Measurements from ENCODE around the gene CCN6.

CCN6 gene

DNA sequence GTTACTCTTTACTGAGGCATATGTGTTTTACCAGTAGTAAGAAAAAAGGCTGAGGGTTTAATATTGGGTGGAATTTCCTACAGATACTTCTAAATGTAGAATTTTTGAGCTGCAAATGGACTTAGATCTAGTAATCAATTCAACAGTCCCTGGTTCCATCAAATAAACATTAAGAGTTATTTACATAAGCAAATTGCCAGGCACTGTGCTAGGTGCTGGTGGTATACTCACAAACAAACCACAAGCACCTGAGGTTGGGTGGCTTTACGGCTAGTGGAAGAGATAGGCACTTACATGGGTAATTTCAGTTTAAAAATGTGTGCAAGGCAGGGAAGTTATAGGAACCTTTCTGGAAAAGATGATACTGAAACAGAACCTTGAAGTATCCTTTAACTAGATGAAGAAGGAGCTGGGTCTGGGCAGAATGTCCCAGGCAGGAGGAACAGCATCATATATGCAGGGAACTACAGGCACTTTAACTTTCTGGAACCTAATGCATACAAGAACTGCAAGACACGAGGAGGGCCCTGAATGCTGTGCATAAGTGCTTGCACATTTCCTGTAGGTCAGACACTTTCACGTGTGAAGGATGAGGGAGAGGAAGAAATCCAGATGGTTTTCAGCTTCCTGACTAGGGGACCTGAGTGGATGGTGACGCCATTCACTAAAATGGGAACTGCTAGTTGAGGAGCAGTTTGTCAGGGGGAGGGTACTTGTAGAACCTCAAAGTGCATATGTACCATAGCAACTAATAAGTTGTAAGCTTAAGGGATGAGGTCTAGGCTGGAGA lies 4.5 kb downstream of the CCN6 start:
- ChIA-PET POLR2A (no interaction called here), CTCF (interaction anchor here (0.7 to 0.9 kb wide), 2 partner anchors 15 to 475 kb away, joined by 3 read pairs; no protein-coding TSS in a partner anchor)
- no peak for TF ChIP-seq ARNT (IDR thresholded peaks at IDR 0.05)
- no peak for DNase-seq (ENCODE audit: extremely low spot score)

GRCh38 chr6:112061605-112062004 lies 7.7 kb downstream of the CCN6 start:
- ChIA-PET POLR2A (interaction anchor here (0.6 to 0.9 kb wide), 2 partner anchors 13 to 25 kb away, joined by 3 read pairs; no protein-coding TSS in a partner anchor), CTCF (interaction anchor here (0.6 kb wide), 1 partner anchor 979 kb away, joined by 4 read pairs; no protein-coding TSS in a partner anchor)

DNA sequence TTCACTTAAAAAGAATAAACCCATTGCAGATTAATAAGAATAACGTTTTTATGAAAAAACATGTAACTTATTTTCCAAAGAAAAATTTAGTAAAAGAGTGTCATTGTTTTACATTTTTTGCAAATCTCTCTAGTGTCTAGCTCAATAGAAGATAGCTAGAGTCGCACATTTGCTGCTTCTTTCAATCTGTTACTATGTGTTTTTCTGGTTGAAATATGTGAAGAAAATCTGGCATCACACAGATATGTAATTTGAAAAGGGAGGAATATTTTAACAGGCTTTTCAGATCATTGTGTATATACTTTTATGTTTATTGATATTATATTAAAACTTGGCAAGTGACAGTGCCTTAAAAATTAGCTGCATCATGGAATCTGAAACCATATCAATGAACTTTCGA lies 9.1 kb downstream of the CCN6 start:
- no peak for DNase-seq (ENCODE audit: extremely low spot score)
- CTCF ChIA-PET = interaction anchor here (0.6 kb wide), 1 partner anchor 183 kb away, joined by 3 read pairs; no protein-coding TSS in a partner anchor
- POLR2A ChIA-PET = no interaction called here
- no peak for TF ChIP-seq PKNOX1 (IDR thresholded peaks at IDR 0.05)

More at GRCh38 chr6:112061605-112062004, 7.7 kb downstream of the CCN6 start:
- DNase-seq (ENCODE audit: extremely low spot score) = no peak
- no peak for TF ChIP-seq SUZ12 (IDR thresholded peaks at IDR 0.05)
- TF ChIP-seq HDGF (IDR thresholded peaks at IDR 0.05; ENCODE audit: borderline replicate concordance) = no peak
- TF ChIP-seq ZNF384 (IDR thresholded peaks at IDR 0.05) = no peak
- TF ChIP-seq BHLHE40 (IDR thresholded peaks at IDR 0.05; ENCODE audit: borderline replicate concordance) = no peak
- no peak for TF ChIP-seq SP1 (IDR thresholded peaks at IDR 0.05)

DNA sequence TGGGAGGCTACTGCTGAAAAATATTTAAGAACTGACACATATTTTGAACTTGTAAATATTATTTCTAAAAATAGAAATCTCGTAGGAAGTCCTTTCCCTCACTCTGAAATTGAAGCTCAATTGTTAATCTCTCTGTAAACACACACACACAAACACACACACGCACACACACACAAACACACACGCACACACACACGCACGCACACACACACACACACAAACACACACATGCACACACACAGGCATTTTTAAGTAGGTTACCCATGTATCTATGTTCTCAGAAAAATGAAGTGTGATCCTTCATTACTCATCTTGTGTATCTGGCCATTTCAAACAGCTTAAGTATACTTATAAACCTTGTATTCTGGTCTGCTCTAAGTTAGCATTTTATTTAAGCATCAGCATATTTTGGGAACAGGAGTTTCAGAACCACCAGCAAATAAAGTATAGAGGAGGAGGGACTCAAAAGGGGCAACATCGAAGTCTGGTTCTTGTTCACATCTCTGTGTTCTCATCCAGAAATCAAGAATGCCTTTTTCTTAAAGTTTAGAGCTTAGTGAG lies 11.6 kb downstream of the CCN6 start:
- TF ChIP-seq FOXK2 (IDR thresholded peaks at IDR 0.05) = no peak
- no peak for TF ChIP-seq PKNOX1 (IDR thresholded peaks at IDR 0.05)
- TF ChIP-seq NFRKB (IDR thresholded peaks at IDR 0.05) = no peak
- TF ChIP-seq HDGF (IDR thresholded peaks at IDR 0.05; ENCODE audit: borderline replicate concordance) = no peak
- TF ChIP-seq CTBP1 (IDR thresholded peaks at IDR 0.05; ENCODE audit: borderline replicate concordance) = no peak
- no peak for TF ChIP-seq ZNF384 (IDR thresholded peaks at IDR 0.05)
- no peak for TF ChIP-seq ARNT (IDR thresholded peaks at IDR 0.05)
- no peak for TF ChIP-seq LEF1 (IDR thresholded peaks at IDR 0.05; ENCODE audit: borderline replicate concordance)
- no peak for TF ChIP-seq L3MBTL2 (conservative IDR thresholded peaks at IDR 0.05)
- TF ChIP-seq SP1 (IDR thresholded peaks at IDR 0.05) = no peak
- TF ChIP-seq BHLHE40 (IDR thresholded peaks at IDR 0.05; ENCODE audit: borderline replicate concordance) = no peak
- TF ChIP-seq TARDBP (IDR thresholded peaks at IDR 0.05) = no peak
- TF ChIP-seq FOXM1 (IDR thresholded peaks at IDR 0.05; ENCODE audit: borderline replicate concordance) = no peak
- no peak for TF ChIP-seq SUZ12 (IDR thresholded peaks at IDR 0.05)
- TF ChIP-seq ELF4 (IDR thresholded peaks at IDR 0.05) = no peak
- no peak for TF ChIP-seq FOXA1 (IDR thresholded peaks at IDR 0.05)
- ChIA-PET POLR2A (interaction anchor here (0.9 kb wide), 1 partner anchor 22 kb away, joined by 3 read pairs; the partner anchor contains the start of genes FAM229B and TUBE1), CTCF (interaction anchor here (0.7 to 0.8 kb wide), 2 partner anchors 19 to 27 kb away, joined by 3 read pairs; no protein-coding TSS in a partner anchor)
- no peak for DNase-seq (ENCODE audit: extremely low spot score)

GRCh38 chr6:112066606-112067005 lies 12.7 kb downstream of the CCN6 start:
- CTCF ChIA-PET = no interaction called here
- POLR2A ChIA-PET = interaction anchor here (0.7 kb wide), 1 partner anchor 21 kb away, joined by 4 read pairs; the partner anchor contains the start of genes FAM229B and TUBE1
- TF ChIP-seq L3MBTL2 (conservative IDR thresholded peaks at IDR 0.05) = no peak
- TF ChIP-seq FOXK2 (IDR thresholded peaks at IDR 0.05) = no peak
- no peak for TF ChIP-seq CTBP1 (IDR thresholded peaks at IDR 0.05; ENCODE audit: borderline replicate concordance)
- TF ChIP-seq LEF1 (IDR thresholded peaks at IDR 0.05; ENCODE audit: borderline replicate concordance) = no peak
- no peak for TF ChIP-seq SP1 (IDR thresholded peaks at IDR 0.05)
- no peak for TF ChIP-seq ZNF384 (IDR thresholded peaks at IDR 0.05)
- TF ChIP-seq NFRKB (IDR thresholded peaks at IDR 0.05) = no peak
- TF ChIP-seq ELF4 (IDR thresholded peaks at IDR 0.05) = no peak
- TF ChIP-seq BHLHE40 (IDR thresholded peaks at IDR 0.05; ENCODE audit: borderline replicate concordance) = no peak
- no peak for TF ChIP-seq SUZ12 (IDR thresholded peaks at IDR 0.05)
- TF ChIP-seq FOXM1 (IDR thresholded peaks at IDR 0.05; ENCODE audit: borderline replicate concordance) = no peak
- no peak for TF ChIP-seq TARDBP (IDR thresholded peaks at IDR 0.05)
- TF ChIP-seq ARNT (IDR thresholded peaks at IDR 0.05) = no peak
- no peak for TF ChIP-seq HDGF (IDR thresholded peaks at IDR 0.05; ENCODE audit: borderline replicate concordance)
- no peak for TF ChIP-seq PKNOX1 (IDR thresholded peaks at IDR 0.05)
- DNase-seq (ENCODE audit: extremely low spot score) = no peak

GRCh38 chr6:112081569-112081968 lies 27.7 kb downstream of the CCN6 start:
- POLR2A ChIA-PET = no interaction called here
- DNase-seq (ENCODE audit: extremely low spot score) = no peak
- CTCF ChIA-PET = interaction anchor here (0.6 kb wide), 1 partner anchor 13 kb away, joined by 5 read pairs; no protein-coding TSS in a partner anchor
- TF ChIP-seq ARNT (IDR thresholded peaks at IDR 0.05) (no peak), BHLHE40 (IDR thresholded peaks at IDR 0.05; ENCODE audit: borderline replicate concordance) (no peak), NFRKB (IDR thresholded peaks at IDR 0.05) (no peak), SP1 (IDR thresholded peaks at IDR 0.05) (no peak), L3MBTL2 (conservative IDR thresholded peaks at IDR 0.05) (no peak), CTBP1 (IDR thresholded peaks at IDR 0.05; ENCODE audit: borderline replicate concordance) (no peak), LEF1 (IDR thresholded peaks at IDR 0.05; ENCODE audit: borderline replicate concordance) (no peak), FOXM1 (IDR thresholded peaks at IDR 0.05; ENCODE audit: borderline replicate concordance) (no peak), FOXK2 (IDR thresholded peaks at IDR 0.05) (no peak), TARDBP (IDR thresholded peaks at IDR 0.05) (no peak), ELF4 (IDR thresholded peaks at IDR 0.05) (no peak), HDGF (IDR thresholded peaks at IDR 0.05; ENCODE audit: borderline replicate concordance) (no peak), SUZ12 (IDR thresholded peaks at IDR 0.05) (no peak), ZNF384 (IDR thresholded peaks at IDR 0.05) (no peak), PKNOX1 (IDR thresholded peaks at IDR 0.05) (no peak)

Data from HEK293T (cell line).